Mucosa of descending colon (tissue), 3 donors: ENCODE results near the gene RFX2. TPM values are rescaled to one million over a fixed set of nuclear protein-coding genes. Genes with fewer than 3 reads are reported as not detected.

Source experiments
- ATAC-seq: fragments of 200-7000 bp; cut with Tn5 transposase; one replicate; pipeline ENCODE4 v1.9.1; 2020; ENCODE audit warnings: mild to moderate bottlenecking, moderate library complexity
- DNase-seq, 3 donors: peaks; one replicate each; pipeline ENCODE4 v3.0.0-alpha.2; 2020
- H3K36me3 ChIP-seq: fragments of 200-600 bp; one replicate; pipeline ENCODE4 v1.8.0; 2021; ENCODE audit warnings: low read depth, mild to moderate bottlenecking
- H3K4me1 ChIP-seq: fragments of 200-600 bp; one replicate; pipeline ENCODE4 v1.8.0; 2021; ENCODE audit warnings: low read depth, mild to moderate bottlenecking
- H3K4me3 ChIP-seq: fragments of 200-600 bp; one replicate; pipeline ENCODE4 v1.8.0; 2021; ENCODE audit warnings: mild to moderate bottlenecking
- H3K9me3 ChIP-seq: fragments of 200-600 bp; one replicate; pipeline ENCODE4 v1.8.0; 2021; ENCODE audit warnings: mild to moderate bottlenecking
- CTCF ChIP-seq: fragments of 200-600 bp; IDR thresholded peaks from one replicate; pipeline ENCODE4 v1.8.0; 2022; ENCODE audit warnings: antibody characterized with exemption, mild to moderate bottlenecking
- intact Hi-C, 2 donors: fragments of 100-400 bp; cut with DNase I in 1 of 2; cut with micrococcal nuclease in 1 of 2; formaldehyde crosslinking; loops; one replicate each; pipeline versions ENCODE4 v1.11.0 to v1.11.1; 2022; cut with DNase I, micrococcal nuclease
- total RNA-seq, 3 donors: library from RNA; stranded (reverse); fragmentation: NEBNext Ultra II Directional in 2 of 3; extraction: Animal tissue kit (Norgen Biotek cat#: 25700) in 2 of 3; gene quantifications; one replicate each; pipeline versions ENCODE4 v1.2.1 to v1.2.4, GENCODE V29; 2021 to 2023
- donor health status: DM: no; HTN: no; CAD: no; lungs with moderate emphysema.
- donor health status: DM: no; HTN: no; CAD: no.
- donor health status: DM: no; HTN: yes; CAD: no.

Gene RFX2
- total RNA-seq, 3 donors from 2014 or later = 5.6 to 14.6 (median 7.2) TPM

- H3K4me1 ChIP-seq = peaks cover 49% of the 10 kb centered on the region
- no peak overlapping the region for H3K4me3 ChIP-seq
- DNase-seq (no peak), ATAC-seq (no peak)
- no peaks in the 10 kb centered on the region for H3K9me3 ChIP-seq
- no peaks in the 10 kb centered on the region for H3K36me3 ChIP-seq
- intact Hi-C loops = no loop called here
- TF ChIP-seq CTCF = no peak
These were observed 138.0 kb downstream of the RFX2 start for GRCh38 chr19:5972355-5972731.

GRCh38 chr19:5971714-5972354 is 138.5 kb downstream of the RFX2 start:
- no peak for DNase-seq
- Histone ChIP-seq H3K9me3 (no peaks in the 10 kb centered on the region), H3K36me3 (no peaks in the 10 kb centered on the region), H3K4me1 (peaks cover 45% of the 10 kb centered on the region), H3K4me3 (no peak overlapping the region)
- ATAC-seq = no peak
- TF ChIP-seq CTCF = no peak
- intact Hi-C loops = no loop called here

GRCh38 chr19:5969476-5969875 is 140.8 kb downstream of the RFX2 start:
- no peak for TF ChIP-seq CTCF
- Histone ChIP-seq H3K36me3 (no peaks in the 10 kb centered on the region), H3K4me1 (peaks cover 21% of the 10 kb centered on the region), H3K4me3 (no peak overlapping the region), H3K9me3 (no peaks in the 10 kb centered on the region)
- DNase-seq (no peak), ATAC-seq (no peak)
- intact Hi-C loops = no loop called here

GRCh38 chr19:5968431-5969373 is 141.6 kb downstream of the RFX2 start:
- no peak for TF ChIP-seq CTCF
- Histone ChIP-seq H3K36me3 (no peaks in the 10 kb centered on the region), H3K4me1 (peaks cover 18% of the 10 kb centered on the region), H3K9me3 (no peaks in the 10 kb centered on the region), H3K4me3 (no peak overlapping the region)
- intact Hi-C loops = no loop called here
- no peak for DNase-seq
- peak; percentile 37 for ATAC-seq

- TF ChIP-seq CTCF = peak; percentile 78
- ATAC-seq (peak; percentile 90), DNase-seq (peak in 1 of 3 donors; percentile 86)
- Histone ChIP-seq H3K9me3 (no peaks in the 10 kb centered on the region), H3K4me3 (no peak overlapping the region), H3K36me3 (no peaks in the 10 kb centered on the region), H3K4me1 (peaks cover 24% of the 10 kb centered on the region)
- intact Hi-C loops = no loop called here
These were observed 142.3 kb downstream of the RFX2 start for GRCh38 chr19:5967994-5968430.
